Glutamatergic neuron (in vitro differentiated cells): ENCODE data around the gene TSPAN2. TPM values are rescaled to one million over a fixed set of nuclear protein-coding genes. Genes with fewer than 3 reads are reported as not detected.

Experiments
- DNase-seq: peaks from one replicate; pipeline ENCODE4 v3.0.0; 2022
- H3K27ac Mint-ChIP-seq: one replicate; pipeline ENCODE4 v1.8.0; 2020; ENCODE audit warnings: mild to moderate bottlenecking, mixed read lengths, inconsistent platforms; ENCODE audit not compliant: unreplicated experiment
- H3K27me3 Mint-ChIP-seq: one replicate; pipeline ENCODE4 v1.8.0; 2020; ENCODE audit warnings: mild to moderate bottlenecking, moderate library complexity, mixed read lengths, inconsistent platforms; ENCODE audit not compliant: unreplicated experiment
- H3K36me3 Mint-ChIP-seq: one replicate; pipeline ENCODE4 v1.8.0; 2020; ENCODE audit warnings: mild to moderate bottlenecking, mixed read lengths, inconsistent platforms; ENCODE audit not compliant: unreplicated experiment
- H3K4me1 Mint-ChIP-seq: one replicate; pipeline ENCODE4 v1.8.0; 2020; ENCODE audit warnings: mild to moderate bottlenecking, low read depth, mixed read lengths, inconsistent platforms; ENCODE audit not compliant: unreplicated experiment
- H3K4me3 Mint-ChIP-seq: one replicate; pipeline ENCODE4 v1.8.0; 2020; ENCODE audit warnings: mild to moderate bottlenecking, mixed read lengths, inconsistent platforms; ENCODE audit not compliant: unreplicated experiment
- H3K9me3 Mint-ChIP-seq: one replicate; pipeline ENCODE4 v1.8.0; 2020; ENCODE audit warnings: mild to moderate bottlenecking, moderate library complexity, mixed read lengths, inconsistent platforms; ENCODE audit not compliant: unreplicated experiment
- CTCF ChIP-seq: fragments of 200-600 bp; sonication (generic); IDR thresholded peaks from one replicate; pipeline ENCODE4 v1.5.0; 2021; ENCODE audit not compliant: partially characterized antibody, unreplicated experiment
- total RNA-seq: library from RNA; stranded (reverse); fragmentation: NEBNext Ultra II Directional; extraction: Animal tissue kit (Norgen Biotek cat#: 25700); gene quantifications from one replicate; pipeline ENCODE4 v1.2.1, GENCODE V29; 2021; ENCODE audit not compliant: unreplicated experiment

The TSPAN2 gene
- total RNA-seq, 1 donor from 2014 or later, result 11.2 TPM

- H3K4me3 Mint-ChIP-seq, result no peak overlapping the region
- TF ChIP-seq CTCF, result no peak
- H3K4me1 Mint-ChIP-seq, result no peaks in the 10 kb centered on the region
- no peak for DNase-seq
- H3K27ac Mint-ChIP-seq, result no peak overlapping the region
- no peaks in the 10 kb centered on the region for H3K36me3 Mint-ChIP-seq
- peaks cover 2% of the 10 kb centered on the region for H3K27me3 Mint-ChIP-seq
- no peaks in the 10 kb centered on the region for H3K9me3 Mint-ChIP-seq
Measured at GRCh38 chr1:115130786-115131185, 41.5 kb upstream of the TSPAN2 start.

- H3K27me3 Mint-ChIP-seq, result peaks cover 2% of the 10 kb centered on the region
- peaks cover 2% of the 10 kb centered on the region for H3K9me3 Mint-ChIP-seq
- H3K4me1 Mint-ChIP-seq, result no peaks in the 10 kb centered on the region
- no peak overlapping the region for H3K4me3 Mint-ChIP-seq
- no peak for DNase-seq
- no peak for TF ChIP-seq CTCF
- H3K36me3 Mint-ChIP-seq, result peaks cover under 1% of the 10 kb centered on the region
- H3K27ac Mint-ChIP-seq, result no peak overlapping the region
Measured at GRCh38 chr1:115129071-115129640, 39.9 kb upstream of the TSPAN2 start.

- H3K4me3 Mint-ChIP-seq, result no peak overlapping the region
- no peak overlapping the region for H3K27ac Mint-ChIP-seq
- no peak for DNase-seq
- H3K36me3 Mint-ChIP-seq, result peaks cover 4% of the 10 kb centered on the region
- TF ChIP-seq CTCF, result no peak
- H3K4me1 Mint-ChIP-seq, result no peaks in the 10 kb centered on the region
- H3K9me3 Mint-ChIP-seq, result peaks cover 4% of the 10 kb centered on the region
- peaks cover 2% of the 10 kb centered on the region for H3K27me3 Mint-ChIP-seq
Measured at GRCh38 chr1:115127539-115127938, 38.2 kb upstream of the TSPAN2 start.

GRCh38 chr1:115126516-115126915 is 37.2 kb upstream of the TSPAN2 start:
- Mint-ChIP-seq H3K27me3 (peaks cover 2% of the 10 kb centered on the region), H3K4me1 (no peaks in the 10 kb centered on the region), H3K4me3 (no peak overlapping the region), H3K27ac (no peak overlapping the region), H3K36me3 (peaks cover 4% of the 10 kb centered on the region), H3K9me3 (peaks cover 4% of the 10 kb centered on the region)
- no peak for TF ChIP-seq CTCF
- DNase-seq, result no peak

- no peak for DNase-seq
- no peak overlapping the region for H3K27ac Mint-ChIP-seq
- no peak for TF ChIP-seq CTCF
- no peaks in the 10 kb centered on the region for H3K27me3 Mint-ChIP-seq
- no peaks in the 10 kb centered on the region for H3K4me1 Mint-ChIP-seq
- H3K36me3 Mint-ChIP-seq, result peaks cover 7% of the 10 kb centered on the region
- no peak overlapping the region for H3K4me3 Mint-ChIP-seq
- peaks cover 6% of the 10 kb centered on the region for H3K9me3 Mint-ChIP-seq
Measured at GRCh38 chr1:115123116-115123515, 33.8 kb upstream of the TSPAN2 start.
